Thymus (tissue), 11 donors: ENCODE results near the gene C11orf86. TPM values are rescaled to one million over a fixed set of nuclear protein-coding genes. Genes with fewer than 3 reads are reported as not detected.

ENCODE experiments used
- DNase-seq, 9 donors: peaks; one replicate each; pipeline ENCODE4 v3.0.0-alpha.2; 2013; ENCODE audit warnings: low spot score in 9 of 9, low read depth in 6 of 9, missing footprints in 1 of 9
- H3K27ac ChIP-seq, 2 donors: one replicate each; pipeline ENCODE4 v1.5.1; 2013; ENCODE audit warnings: control low read depth in 1 of 2, low read depth in 1 of 2, low read length in 1 of 2, mild to moderate bottlenecking in 1 of 2, moderate library complexity in 1 of 2
- H3K27me3 ChIP-seq, 2 donors: one replicate each; pipeline ENCODE4 v1.5.1; 2013; ENCODE audit warnings: low read length in 1 of 2; ENCODE audit not compliant: control insufficient read depth in 2 of 2, insufficient read depth in 1 of 2
- H3K36me3 ChIP-seq, 2 donors: one replicate each; pipeline ENCODE4 v1.5.1; 2013; ENCODE audit warnings: low read length in 1 of 2, mild to moderate bottlenecking in 1 of 2, moderate library complexity in 1 of 2; ENCODE audit not compliant: control insufficient read depth in 2 of 2, insufficient read depth in 2 of 2
- H3K4me1 ChIP-seq, 2 donors: one replicate each; pipeline ENCODE4 v1.5.1; 2013; ENCODE audit warnings: low read length in 2 of 2; ENCODE audit not compliant: control insufficient read depth in 2 of 2, insufficient read depth in 2 of 2
- H3K4me3 ChIP-seq, 2 donors: one replicate each; pipeline ENCODE4 v1.5.1; 2013; ENCODE audit warnings: low read length in 2 of 2, control low read depth in 1 of 2, mild to moderate bottlenecking in 1 of 2
- H3K9me3 ChIP-seq, 2 donors: one replicate each; pipeline ENCODE4 v1.5.1; 2013; ENCODE audit warnings: low read length in 1 of 2, mild to moderate bottlenecking in 1 of 2; ENCODE audit not compliant: control insufficient read depth in 2 of 2, insufficient read depth in 1 of 2
- WGBS: extraction: QIAGEN DNeasy Blood & Tissue Kit; methylation state at CpG from one replicate; pipeline ENCODE4 v1.1.7; 2013; 5-methylcytosine and 5-hydroxymethylcytosine counted together
- polyA plus RNA-seq: library from polyadenylated mRNA; stranded (reverse); fragments of 200-250 nt; gene quantifications from one replicate; pipeline ENCODE4 v1.2.3, GENCODE V29; 2013
- total RNA-seq: library from RNA; stranded (reverse); fragments of 120-200 nt; gene quantifications from one replicate; pipeline ENCODE4 v1.2.4, GENCODE V29; 2013
- donor health status: healthy.

Gene C11orf86
- total and polyA plus RNA-seq, 2 donors = 0.14 TPM; not detected in 1

DNA sequence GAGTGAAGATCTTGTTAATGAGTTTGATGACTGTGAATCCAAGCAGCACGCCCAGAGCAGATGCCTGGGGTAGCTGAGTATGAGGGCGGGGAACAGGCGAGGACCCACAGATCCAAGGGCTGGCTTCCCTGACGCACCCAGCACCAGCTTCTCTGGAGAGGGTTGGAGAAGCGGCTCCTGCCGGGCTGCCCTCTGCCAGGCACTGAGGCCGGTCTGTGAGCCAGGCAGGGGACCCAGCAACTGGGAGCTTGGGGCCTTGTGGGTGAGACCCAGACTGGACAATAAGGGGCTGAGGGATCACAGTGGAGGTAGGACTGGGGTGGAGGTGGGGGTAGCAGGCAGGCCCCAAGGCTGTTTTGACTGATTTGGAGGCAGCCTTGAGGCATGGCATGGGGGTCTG is 39.2 kb downstream of the C11orf86 start:
- no peak for DNase-seq
- WGBS = 98% methylated on average over 7 of the region's 7 CpGs

DNA sequence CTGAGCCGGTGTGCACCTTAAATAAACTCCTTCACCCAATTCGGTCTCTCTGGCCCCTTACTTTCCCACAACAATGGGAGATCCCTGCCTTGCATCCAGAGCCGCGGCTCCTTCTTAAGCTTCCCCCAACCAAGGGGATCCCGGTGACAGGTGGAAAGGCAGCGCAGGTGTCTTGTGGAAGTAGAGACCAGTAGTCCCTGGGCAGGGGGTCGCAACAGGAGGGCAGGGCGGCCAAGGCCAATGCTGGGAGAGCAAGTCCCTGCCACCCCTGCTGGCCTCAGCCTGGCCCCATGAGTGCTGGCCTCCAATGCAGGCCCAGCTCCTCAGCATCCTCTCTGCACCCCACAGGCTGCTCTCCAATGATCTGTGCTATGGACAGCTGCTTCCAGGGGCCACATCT is 39.9 kb downstream of the C11orf86 start:
- 95% methylated on average over 8 of the region's 8 CpGs for WGBS
- peaks cover 2 to 50% of the 10 kb centered on the region in 2 donors for H3K27me3 ChIP-seq
- DNase-seq = no peak
- H3K27ac ChIP-seq = no peak overlapping the region
- no peak overlapping the region for H3K4me3 ChIP-seq
- H3K9me3 ChIP-seq = no peaks in the 10 kb centered on the region
- H3K4me1 ChIP-seq = no peaks in the 10 kb centered on the region
- no peaks in the 10 kb centered on the region for H3K36me3 ChIP-seq

More for the DNA sequence above, 39.2 kb downstream of the C11orf86 start:
- Histone ChIP-seq H3K27ac (no peak overlapping the region), H3K27me3 (peaks cover 2 to 43% of the 10 kb centered on the region in 2 donors), H3K9me3 (no peaks in the 10 kb centered on the region), H3K36me3 (no peaks in the 10 kb centered on the region), H3K4me1 (no peaks in the 10 kb centered on the region), H3K4me3 (no peak overlapping the region)

DNA sequence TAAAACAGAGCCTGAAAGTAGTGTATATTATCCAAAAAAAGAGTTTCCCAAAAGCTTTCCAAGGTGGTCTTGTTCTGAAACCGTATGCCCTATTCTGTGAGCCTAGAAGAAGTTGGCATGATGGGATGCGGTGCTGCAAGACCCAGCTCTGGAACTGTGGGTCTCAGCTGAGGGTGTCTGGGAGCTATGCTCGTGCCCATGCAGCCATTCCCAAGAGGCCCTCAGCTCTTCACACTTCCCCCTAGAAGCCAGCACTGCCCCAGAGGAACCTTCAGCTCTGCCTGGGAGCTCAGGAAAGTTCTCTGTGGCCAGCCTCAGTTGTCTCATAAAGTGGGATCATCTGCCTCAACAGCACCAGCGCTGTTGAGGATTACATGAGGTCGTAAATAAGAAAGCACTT is 41.4 kb downstream of the C11orf86 start:
- no peaks in the 10 kb centered on the region for H3K4me1 ChIP-seq
- no peaks in the 10 kb centered on the region for H3K36me3 ChIP-seq
- H3K27ac ChIP-seq = no peak overlapping the region
- peaks cover 0 to 2% of the 10 kb centered on the region in 2 donors for H3K9me3 ChIP-seq
- H3K27me3 ChIP-seq = peaks cover 6 to 63% of the 10 kb centered on the region in 2 donors
- H3K4me3 ChIP-seq = no peak overlapping the region
- DNase-seq = no peak
- 86% methylated on average over 5 of the region's 5 CpGs for WGBS

DNA sequence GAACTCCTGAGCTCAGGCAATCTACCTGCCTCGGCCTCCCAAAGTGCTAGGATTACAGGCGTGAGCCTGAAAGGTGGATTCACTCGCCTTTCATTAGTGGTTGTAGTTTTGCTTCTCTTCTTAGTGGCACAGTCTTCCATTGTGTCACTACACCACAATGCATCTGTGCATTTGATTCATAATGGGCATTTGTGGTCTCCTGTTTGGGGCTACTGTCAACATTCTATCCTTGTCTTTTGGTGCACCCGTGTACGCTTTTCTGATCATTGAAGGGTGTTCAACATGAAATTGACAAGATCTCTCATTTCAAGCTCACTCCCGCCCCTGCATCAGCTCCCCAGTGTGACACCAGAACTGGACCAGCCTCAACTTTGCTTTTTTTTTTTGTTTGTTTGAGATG is 45.8 kb downstream of the C11orf86 start:
- no peak overlapping the region for H3K4me3 ChIP-seq
- no peak overlapping the region for H3K27ac ChIP-seq
- 95% methylated on average over 6 of the region's 6 CpGs for WGBS
- H3K9me3 ChIP-seq = peaks cover 1 to 23% of the 10 kb centered on the region in 2 donors
- H3K4me1 ChIP-seq = peaks cover 6 to 27% of the 10 kb centered on the region in 2 donors
- no peak for DNase-seq
- H3K36me3 ChIP-seq = no peaks in the 10 kb centered on the region
- H3K27me3 ChIP-seq = peaks cover 44 to 79% of the 10 kb centered on the region in 2 donors

DNA sequence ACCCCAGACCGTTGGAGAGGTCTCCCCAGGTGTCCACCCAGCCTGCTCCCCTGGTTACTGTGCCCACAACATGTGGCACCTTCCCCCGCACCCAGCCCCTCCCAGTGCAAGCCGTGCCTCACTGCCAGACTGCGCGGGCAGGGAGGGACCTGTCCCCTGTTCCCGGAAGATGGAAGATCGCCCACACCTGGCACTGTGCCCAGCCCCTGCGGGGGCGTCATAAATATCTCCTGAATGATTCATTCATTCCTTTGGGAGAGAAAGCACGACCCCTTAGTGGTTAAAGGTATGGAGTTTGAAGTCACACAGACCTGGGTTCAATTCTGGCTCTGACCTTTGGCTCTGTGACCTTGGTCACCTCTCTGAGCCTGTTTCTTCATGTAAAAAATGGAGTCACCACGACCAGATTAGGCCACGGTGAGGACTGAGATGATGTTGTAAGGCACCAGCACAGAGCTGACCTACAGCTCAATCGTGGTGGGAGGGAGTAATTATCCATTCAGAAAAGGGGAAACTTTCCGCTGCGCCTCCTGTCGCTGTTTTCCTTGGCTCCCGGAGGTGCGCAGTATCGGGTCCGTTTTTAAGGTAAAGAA is 47.3 kb downstream of the C11orf86 start:
- DNase-seq = no peak
- Histone ChIP-seq H3K36me3 (no peaks in the 10 kb centered on the region), H3K27me3 (peaks cover 49 to 86% of the 10 kb centered on the region in 2 donors), H3K4me1 (peaks cover 6 to 27% of the 10 kb centered on the region in 2 donors), H3K4me3 (no peak overlapping the region), H3K27ac (no peak overlapping the region), H3K9me3 (peaks cover 1 to 27% of the 10 kb centered on the region in 2 donors)
- 41% methylated on average over 20 of the region's 20 CpGs for WGBS

DNA sequence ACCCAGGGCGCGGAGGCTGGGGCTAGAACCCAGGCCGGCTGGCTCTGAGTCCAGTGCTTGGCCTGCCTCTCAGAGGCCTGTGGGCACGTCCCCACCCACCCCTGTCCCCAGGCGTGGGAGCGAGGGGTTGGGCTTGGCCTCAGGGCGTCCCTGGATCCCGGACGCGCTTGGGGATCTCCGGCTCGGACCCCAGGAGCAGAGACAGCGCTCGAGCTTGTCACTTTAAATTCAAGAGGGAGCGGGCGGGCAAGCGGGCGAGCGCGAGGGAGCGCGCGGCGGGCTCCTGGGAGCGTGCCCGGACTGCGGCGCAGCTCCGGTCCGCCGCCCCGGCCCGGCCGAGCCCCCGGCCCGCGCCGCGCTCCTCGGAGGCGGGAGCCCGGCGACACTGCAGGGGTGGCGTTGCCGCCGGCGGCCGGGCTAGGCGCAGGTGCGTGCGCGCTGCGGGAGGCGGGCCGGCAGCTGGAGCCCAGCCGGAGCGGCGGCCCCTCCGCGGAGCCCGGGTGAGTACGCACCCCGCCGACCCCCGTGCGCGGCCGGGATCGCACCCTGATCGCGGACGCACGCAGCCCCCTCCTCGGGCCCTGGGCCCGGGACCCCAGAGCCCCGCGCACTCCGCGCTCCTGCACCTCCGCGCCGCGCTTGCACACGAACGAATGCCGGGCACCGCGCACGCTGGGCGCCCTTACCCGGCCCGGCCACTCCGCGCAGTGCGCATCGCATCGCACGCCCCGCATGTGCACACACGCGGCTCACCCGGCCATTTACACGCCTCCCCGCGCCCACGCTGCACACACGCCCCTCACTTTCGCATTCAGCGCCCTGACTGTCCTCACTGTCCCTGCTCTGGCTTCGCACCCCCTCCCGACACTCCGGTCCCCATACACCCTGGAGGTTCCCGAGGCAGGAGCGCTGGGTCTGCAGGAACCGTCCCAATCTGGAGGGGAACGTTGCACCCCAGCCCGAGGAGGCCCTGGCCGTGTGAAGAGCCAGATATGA is 48.2 kb downstream of the C11orf86 start, which contains the start of gene SYT12:
Gene SYT12 (plus strand): TSS at position 174 of the 996 bp plus-strand sequence. CDS start 7,011 bp downstream, outside the sequence.
- Histone ChIP-seq H3K27me3 (peaks cover 56 to 93% of the 10 kb centered on the region in 2 donors), H3K4me3 (peak within 1 kb of the TSS in 1 of 2 donors; percentile 23), H3K9me3 (peaks cover 1 to 27% of the 10 kb centered on the region in 2 donors), H3K27ac (no peak within 1 kb of the TSS), H3K36me3 (no peaks in the 10 kb centered on the region), H3K4me1 (peaks cover 6 to 27% of the 10 kb centered on the region in 2 donors)
- peak in 1 of 9 donors; percentile 2 for DNase-seq
- WGBS = 4% methylated on average over 118 of the region's 118 CpGs

DNA sequence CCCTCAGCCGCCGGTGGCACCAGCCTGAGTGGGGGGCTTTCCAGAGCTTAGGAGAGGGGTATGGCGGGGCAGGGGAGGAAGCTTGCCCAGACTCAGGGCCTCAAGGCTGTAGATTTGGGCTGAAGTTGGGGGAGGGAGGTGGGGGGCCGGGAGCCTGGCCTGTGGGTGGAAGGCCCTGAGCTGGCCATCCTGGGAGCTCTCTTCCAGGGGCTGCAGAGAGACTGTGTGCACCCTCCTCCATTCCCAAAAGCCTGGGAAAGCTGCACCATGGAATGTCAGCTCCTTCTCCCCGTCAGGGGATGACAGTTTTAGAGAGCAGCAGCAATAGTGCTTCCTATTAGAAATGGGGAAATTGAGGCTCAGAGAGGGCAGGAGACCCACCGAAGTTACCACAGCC is 48.9 kb downstream of the C11orf86 start:
- H3K36me3 ChIP-seq = no peaks in the 10 kb centered on the region
- no peak overlapping the region for H3K27ac ChIP-seq
- no peak overlapping the region for H3K4me3 ChIP-seq
- no peak for DNase-seq
- H3K9me3 ChIP-seq = peaks cover 1 to 27% of the 10 kb centered on the region in 2 donors
- H3K27me3 ChIP-seq = peaks cover 58 to 95% of the 10 kb centered on the region in 2 donors
- peaks cover 6 to 27% of the 10 kb centered on the region in 2 donors for H3K4me1 ChIP-seq
- 33% methylated on average over 6 of the region's 6 CpGs for WGBS

DNA sequence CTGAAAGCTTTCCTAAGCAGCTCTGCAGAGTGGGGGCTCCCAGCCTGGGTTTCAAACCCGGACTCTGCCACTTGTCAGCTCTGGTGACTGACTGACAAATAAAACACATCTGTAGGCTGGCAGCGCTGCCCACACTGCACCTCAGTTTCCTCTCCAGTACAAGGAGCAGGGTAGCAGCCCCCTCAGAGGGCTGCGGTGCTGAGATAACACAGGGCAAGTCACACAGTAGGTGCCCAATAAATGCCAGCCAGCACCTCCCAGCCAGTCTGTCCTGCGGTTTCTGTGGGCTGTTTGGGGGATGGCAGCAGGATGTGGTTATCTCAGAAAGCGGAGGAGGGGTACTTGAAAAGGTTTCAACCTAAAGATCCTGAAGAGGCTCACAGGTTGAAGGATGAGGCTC is 49.3 kb downstream of the C11orf86 start:
- 4% methylated on average over 5 of the region's 5 CpGs for WGBS
- Histone ChIP-seq H3K4me1 (peaks cover 6 to 27% of the 10 kb centered on the region in 2 donors), H3K27me3 (peaks cover 62 to 98% of the 10 kb centered on the region in 2 donors), H3K9me3 (peaks cover 1 to 27% of the 10 kb centered on the region in 2 donors), H3K36me3 (no peaks in the 10 kb centered on the region), H3K27ac (no peak overlapping the region), H3K4me3 (no peak overlapping the region)
- peak; percentile 20 to 85 (median 44) for DNase-seq

DNA sequence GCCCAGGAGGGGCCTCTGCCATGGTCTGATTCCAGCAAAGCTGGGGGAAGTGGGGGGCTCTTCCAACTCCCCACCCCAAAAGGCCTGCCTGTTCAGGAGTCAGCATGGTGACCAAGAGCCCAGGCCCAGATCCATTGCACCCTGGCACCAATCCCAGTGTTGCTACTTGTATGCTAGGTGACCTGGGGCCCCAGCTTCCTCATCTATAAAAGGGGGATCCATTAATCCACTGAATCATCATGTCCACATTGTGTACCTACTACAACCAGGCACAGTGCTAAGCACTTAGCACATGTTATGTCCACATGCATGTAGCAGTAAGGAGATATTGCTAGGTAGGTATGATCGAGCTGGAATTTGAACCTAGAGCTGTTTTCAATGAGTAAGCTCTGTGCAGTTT is 49.9 kb downstream of the C11orf86 start:
- Histone ChIP-seq H3K9me3 (peaks cover 1 to 27% of the 10 kb centered on the region in 2 donors), H3K27me3 (peaks cover 62 to 98% of the 10 kb centered on the region in 2 donors), H3K36me3 (no peaks in the 10 kb centered on the region), H3K27ac (no peak overlapping the region), H3K4me3 (no peak overlapping the region), H3K4me1 (peaks cover 6 to 27% of the 10 kb centered on the region in 2 donors)
- peak in 3 of 9 donors; percentile 2 to 12 (median 8) for DNase-seq
- WGBS = 69% methylated on average over 1 of the region's 1 CpG
